ENCODE measurements around the gene CYP1B1.
"Not testable (repeated sequence)": the region's sequence is repeated elsewhere in the genome, so short reads cannot be mapped to it uniquely, and the experiment has no call there.

The CYP1B1 gene

DNA sequence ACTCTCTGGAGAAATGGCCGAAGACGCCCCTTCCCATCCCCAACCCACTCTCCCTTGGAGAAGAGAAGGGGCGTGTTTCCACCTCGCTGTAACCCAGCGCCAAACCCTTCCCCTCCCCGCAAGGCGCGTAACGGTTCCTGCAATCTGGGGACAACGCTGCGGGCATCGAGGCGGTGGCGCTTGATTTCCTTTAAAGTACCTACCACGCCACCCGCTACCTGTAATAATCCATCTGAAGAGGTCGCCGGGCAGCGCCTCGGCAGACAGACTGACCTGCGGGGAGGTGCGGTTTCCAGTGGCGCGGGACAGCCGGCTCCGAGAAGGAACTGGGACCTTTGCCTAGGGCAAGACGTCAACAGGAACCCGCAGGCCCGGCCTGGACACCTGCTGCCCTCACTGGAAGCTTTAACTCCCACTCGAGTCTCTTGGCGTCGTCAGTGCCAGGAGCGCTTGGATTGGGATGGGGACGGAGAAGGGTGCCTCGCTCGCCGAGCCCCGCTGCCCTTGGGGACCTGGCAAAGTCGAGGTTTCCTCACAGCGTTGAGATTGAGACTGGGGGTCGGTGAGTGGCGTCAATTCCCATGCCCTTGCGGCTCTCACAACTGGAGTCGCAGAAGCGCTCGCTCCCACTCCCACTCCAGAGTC, at the start of gene CYP1B1:
TSS of gene CYP1B1 (minus strand) at position 645 of the 645 bp plus-strand sequence. CDS start 763 bp downstream, outside the sequence.
- no peak for DNase-seq

DNA sequence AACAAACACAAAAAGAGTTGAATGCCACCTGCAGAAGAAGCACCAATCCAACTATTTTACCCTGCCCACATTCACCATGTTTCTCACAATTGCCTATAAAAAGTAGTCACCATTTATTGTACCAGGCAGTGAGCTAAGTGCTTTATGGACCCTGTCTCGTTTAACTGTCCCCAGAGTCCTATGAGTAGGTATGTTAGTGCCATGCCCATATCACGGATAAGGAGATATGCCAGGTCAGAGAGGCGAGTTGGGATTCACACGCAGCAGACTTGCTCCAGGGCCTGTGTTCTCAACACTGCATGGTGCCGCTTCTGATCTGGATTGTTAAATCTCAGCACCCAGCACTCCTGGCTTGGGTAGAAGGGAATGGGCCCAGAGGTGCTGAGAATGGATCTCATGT, 49.1 kb upstream of the CYP1B1 start:
- no peak for DNase-seq

DNA sequence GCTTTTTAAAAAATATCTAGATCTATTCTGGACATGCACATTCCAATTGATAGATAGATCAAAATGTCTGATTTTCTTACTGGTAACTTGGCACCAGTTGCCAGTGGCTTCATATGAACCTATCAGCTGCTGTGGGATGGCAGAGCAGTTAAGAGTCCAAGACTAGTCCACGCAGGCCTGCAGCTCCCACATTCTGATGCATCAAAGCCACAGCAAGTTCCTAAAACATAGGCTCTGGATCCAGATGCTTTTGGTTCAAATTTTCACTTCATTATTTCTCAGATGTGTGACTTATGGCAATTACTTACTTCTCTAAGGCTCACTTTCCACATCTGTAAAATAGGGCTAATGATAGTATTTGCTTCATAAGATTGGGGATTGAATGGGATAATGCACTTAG, 48.0 kb upstream of the CYP1B1 start:
- no peak for DNase-seq

DNA sequence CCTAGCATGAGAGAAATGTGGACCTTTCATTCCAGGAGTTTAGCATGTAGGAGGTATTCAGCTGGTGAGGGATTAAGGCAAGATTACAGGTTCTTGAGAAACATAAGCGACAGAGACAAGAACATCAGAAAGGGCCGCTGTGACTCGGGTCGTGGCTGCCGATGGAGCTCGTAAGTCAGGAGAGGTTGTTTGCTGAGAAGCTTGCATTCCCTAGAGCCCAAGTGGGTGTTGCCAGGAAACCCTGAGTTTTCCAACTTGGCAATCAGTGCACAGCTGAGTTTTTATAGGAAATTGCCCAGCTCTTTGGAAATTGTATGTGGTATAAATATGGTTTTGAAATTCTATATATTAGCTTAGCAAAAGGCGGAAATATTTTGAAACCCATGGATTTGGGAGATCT, 46.4 kb upstream of the CYP1B1 start:
- DNase-seq = no peak

DNA sequence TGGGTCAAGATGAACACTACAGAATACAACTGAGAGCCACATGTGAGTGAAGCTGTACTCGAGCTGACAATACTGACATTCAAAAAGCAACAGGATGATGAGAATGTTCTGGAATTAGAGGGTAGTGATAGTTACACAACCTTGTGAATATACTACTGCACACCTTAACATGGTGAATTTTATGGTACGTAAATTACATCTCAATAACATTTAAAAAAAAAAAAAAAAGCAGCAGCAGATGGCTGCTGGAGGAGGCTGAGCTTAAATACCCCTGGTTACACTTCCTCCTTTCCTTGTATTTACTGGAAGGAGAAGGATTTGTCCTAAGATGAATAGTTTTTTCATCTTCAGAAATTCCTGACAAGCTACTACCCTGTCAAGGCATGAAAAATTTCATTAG, 45.5 kb upstream of the CYP1B1 start:
- DNase-seq = no peak

DNA sequence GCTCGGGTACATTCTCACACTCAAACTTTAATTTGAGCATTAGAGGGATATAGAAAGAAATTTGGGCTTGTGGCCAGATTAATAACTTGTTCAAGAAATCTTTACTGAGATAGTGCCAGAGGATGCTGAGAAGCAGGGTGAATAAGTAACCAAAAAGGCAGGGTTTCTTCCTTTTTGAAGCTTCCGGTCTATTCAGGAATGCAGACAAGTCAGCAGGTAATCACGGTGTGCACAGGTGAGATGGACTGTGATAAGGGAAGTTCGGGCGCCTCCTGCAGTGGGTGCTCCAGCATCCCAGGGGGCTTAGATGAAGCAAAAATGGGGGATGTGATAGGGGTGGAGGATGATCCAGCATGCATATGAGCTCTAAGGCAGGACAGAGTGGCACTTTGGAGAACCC, 44.9 kb upstream of the CYP1B1 start:
- no peak for DNase-seq

DNA sequence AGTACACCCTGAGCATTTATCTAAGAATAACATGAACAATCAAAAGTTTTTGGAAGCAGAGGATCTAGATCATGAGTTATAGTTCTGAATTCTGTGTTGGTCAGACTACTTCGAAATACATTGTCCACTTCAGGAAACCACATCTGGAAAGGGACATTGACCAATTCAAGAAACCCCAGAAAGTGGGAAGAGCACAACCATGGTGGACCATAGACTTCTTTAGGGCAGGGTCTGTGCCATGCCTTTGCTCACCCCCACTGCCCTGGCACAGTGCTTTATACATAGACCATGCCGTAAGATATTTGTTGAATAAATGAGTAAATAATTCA, 44.3 kb upstream of the CYP1B1 start:
- no peak for DNase-seq

DNA sequence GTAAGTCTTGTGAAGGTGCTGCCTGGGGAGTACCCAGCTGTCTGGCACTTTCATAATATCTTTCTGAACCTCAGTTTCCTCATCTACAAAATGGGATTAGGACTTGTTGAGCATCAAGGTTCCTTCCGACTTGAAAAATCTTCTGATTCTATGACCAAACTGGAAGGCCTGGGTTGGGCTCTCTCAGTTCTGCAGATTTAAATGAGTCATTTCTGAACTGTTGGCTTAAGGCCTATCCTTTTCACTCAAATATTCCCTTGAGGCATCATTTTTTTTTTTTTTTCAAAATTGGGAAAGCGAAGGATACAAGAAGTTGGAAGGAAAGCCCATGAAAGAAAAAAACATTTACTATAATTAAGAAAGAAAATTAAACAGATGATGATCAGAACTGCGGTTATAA, 40.8 kb upstream of the CYP1B1 start:
- DNase-seq = no peak

DNA sequence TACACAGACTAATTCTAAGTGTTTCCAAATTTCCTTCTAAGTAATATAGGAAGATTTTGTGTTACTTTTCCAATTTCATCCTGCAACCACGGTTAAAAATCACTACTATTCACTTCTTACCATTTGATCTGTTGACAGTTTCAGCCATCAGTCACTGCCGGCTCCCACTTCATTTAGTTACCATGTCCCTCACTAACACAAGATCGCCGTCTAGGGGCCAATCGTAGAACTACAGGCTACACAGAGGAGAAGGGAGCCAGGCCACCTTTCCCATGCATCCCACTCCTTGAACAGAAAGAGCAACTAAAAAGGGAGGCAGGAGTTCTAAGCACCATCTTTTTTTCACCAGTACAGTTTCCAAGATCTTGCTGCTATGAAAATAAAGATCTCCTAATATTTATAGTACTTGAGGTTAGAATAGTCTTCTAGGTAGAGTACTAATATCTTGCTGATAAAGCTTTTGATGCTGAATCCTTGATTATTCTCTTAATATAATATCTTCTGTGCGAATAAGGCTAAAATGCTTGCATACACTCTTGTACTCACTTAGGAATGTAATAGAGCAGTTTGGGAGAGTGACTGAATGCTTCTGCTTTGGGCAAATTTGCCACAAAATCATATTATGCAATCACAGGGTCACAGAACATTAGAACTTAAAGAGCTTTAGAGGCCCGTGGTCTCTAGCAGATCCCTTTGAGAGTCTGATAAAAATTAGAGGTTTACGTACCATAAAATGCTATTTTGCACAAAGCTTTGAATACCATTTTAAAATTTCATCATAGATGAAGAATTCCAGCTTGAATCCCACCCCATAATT, 39.5 kb upstream of the CYP1B1 start:
- peak; percentile 71 for DNase-seq

DNA sequence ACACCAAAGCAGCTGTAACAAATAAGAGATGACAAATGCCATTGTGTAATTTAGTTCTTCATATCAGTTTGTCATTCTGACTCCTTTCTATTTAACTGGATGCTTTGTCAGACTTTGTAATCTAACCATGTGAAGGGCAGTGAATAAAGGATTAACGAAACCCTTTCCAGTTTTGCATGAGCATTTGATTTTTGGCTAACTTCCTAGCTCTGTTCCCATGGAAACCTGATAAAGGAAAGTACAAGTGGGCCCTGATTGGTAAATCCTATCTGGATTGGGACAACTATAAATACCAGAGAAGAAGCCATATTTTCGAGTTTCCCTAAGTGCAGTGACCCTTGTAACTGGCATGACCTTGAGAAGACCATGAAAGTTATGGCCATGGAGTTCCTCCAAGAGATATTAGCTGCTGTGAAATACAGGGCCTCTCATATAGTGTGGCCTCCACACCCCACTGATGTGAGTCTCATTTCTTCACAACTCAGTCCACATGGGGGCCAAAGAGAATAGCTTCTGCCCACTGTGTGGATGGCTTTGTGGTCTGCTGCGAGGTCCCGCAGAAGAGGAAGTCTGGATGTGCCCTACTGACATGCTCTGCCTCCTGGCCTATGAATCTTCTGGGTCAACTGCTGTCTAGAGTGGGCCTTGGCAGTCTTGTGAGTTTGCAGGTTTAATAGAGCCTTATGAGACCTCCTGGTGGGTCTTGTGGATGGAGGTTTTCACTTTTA, 38.2 kb upstream of the CYP1B1 start:
- DNase-seq = no peak

DNA sequence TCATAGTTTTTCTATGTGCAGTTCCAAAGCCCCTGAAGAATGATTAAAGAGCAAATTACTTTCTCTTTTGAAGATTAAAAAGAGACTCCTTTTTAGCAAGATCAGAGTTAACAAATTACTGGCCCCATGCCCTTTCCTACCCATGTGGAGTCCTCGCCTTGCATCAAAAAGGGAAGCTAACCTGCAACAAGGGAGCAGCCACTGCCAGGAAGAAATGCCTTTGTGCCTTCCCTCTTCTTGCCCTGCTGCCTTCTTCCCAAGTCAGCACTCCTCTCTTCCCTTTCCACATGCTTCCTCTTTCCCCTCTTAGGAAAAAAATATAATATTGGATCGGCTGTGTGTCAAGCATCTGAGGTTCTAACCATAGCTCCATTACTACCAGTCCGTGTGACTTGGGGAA, 37.1 kb upstream of the CYP1B1 start:
- no peak for DNase-seq

DNA sequence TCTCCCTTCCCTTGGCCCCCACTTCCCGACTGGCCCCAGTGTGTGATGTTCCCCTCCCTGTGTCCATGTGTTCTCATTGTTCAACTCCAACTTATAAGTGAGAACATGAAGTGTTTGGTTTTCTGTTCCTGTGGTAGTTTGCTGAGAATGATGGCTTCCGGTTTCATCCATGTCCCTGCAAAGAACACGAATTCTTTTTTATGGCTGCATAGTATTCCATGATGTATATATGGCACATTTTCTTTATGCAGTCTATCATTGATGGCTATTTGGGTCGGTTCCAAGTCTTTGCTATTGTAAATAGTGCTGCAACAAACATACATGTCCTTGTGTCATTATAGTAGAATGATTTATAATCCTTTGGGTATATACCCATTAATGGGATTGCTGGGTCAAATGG, 35.4 kb upstream of the CYP1B1 start:
- DNase-seq = not testable (repeated sequence)

DNA sequence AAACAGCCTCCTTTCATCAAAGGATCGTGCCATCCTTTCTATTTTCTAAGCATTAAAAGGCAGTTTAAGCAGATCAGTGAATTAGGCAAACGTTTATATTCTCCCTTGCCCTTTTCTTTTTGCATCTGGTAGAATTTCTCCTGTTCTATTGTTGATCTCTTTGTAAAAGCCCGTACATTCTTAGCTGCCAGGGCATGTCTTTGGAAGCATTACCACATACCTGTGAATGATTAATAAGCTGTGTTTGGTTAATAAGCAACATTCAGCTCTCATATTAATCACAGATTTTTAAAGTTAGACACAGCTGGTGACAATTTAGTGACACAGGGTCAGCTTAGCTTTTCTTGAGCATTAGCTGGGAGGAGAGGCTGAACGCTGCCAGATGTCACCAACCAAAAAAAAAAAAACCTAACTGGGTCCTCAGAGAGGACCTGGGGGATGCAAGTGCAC, 33.8 kb upstream of the CYP1B1 start:
- no peak for DNase-seq

DNA sequence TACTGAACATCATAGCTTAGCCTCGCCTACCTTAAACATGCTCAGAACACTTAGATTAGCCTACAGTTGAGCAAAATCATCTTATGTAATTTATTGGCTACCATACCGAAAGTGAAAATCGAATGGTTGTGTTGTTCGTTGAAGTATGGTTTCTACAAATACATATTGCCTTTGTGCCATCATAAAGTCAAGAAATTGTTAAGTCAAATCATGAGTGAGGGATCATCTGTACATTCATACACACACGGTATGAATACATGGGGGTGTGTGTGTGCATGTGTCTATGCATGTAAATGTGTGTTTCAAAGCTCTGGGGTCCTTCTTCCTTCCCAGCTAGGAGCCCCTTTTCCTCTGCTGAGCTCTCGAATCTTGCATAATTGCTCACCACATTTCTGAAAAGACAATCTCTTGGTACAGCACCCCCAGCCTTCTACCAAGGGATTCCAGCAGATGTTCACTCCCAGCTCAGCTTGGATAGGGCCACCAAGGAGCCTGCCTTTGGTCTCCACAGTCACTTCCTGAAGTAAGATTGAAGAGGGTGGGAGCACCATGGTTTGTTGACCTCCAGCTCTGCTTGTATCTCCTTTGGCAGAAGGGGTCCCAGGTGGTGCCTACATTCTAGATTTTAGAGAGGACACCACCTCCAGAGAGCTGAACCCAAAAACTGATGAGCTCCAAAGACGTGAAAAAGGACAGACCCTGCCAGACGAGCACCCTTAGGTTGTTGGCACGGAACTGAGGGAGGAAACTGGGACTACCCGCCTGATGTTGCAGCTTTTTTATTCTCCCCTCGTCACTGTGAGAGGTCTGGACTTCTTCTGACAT, 33.2 kb upstream of the CYP1B1 start:
- no peak for DNase-seq

DNA sequence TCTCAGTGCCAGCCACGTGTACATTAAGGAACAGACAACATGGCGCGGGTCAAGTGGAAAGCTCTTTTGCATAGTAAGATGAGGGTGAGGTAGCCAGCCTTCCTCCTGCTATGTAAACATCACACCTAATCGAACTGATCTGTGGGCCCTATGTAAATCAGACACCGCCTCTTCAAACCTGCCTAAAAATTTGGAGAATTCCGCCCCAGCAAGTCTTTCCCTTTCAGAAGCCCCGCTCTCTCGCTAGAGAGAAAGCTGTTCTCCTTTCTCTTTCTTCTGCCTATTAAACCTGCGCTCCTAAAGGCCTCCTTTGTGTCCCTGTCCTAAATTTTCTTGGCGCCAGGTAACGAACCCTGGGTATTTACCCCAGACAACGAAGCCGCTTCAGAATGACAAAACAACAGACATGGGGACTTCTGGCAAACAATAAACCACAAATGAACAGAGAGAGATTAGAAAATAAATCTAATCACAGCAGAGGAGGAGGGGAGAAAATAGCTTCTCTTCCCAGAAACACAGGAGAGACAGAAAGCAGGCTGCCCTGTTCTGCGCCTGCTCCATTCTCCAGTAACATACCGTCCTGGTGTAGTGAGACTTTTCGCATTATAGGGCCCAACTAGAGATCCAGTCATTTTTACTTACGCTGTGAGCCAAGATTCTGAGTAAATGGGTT, 31.9 kb upstream of the CYP1B1 start:
- DNase-seq = no peak

DNA sequence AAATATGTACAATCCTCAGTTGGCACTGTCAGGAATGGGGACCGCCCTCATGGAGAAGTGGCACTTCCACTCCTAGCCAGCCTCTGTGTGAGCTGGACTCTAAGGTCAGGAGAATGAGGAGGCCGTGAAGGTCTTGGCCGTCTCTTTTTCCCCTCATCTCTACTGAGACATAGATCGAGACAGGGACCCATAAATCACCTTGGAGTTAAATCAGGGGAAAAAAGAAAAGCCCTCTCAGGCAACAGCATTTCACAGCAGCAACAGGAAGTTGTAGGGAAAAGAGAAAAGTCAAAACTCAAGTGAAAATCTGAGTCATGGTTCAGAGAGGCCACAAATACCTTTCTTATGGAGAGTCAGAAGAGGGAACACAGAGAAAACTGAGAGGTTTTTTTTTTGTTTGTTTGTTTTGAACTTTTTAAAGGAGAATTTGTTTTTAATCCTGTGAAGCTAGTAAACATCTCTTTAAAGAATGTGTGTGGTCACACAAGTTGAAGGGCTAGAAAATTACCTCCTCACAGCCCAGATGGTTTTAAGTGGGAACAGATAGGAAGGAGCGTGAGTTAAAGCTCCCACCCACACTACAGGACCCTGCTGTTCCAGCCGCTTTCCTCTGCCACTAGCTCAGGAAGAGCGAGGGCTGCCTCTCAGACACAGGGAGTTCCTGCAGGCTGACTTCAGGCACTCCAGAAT, 30.6 kb upstream of the CYP1B1 start:
- DNase-seq = no peak

DNA sequence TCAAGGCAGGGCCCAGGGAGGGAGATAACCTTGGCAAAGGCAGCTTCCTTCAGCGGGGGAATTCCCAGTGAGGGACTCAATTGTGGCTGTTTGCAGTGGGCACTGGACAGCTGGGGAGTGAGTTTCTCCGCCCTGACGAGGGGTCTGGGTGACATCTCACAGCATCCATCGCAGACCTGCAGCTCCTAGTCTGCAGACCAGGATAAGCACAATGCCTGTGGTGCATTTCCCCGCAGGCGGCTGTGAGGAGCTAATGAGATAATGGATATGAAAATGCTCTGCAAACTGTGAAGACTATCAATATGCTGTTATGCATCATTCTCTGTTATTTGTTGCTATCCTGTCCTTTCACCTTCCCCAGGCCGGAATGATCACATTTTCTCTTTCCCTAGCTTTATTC, 30.0 kb upstream of the CYP1B1 start:
- no peak for DNase-seq

DNA sequence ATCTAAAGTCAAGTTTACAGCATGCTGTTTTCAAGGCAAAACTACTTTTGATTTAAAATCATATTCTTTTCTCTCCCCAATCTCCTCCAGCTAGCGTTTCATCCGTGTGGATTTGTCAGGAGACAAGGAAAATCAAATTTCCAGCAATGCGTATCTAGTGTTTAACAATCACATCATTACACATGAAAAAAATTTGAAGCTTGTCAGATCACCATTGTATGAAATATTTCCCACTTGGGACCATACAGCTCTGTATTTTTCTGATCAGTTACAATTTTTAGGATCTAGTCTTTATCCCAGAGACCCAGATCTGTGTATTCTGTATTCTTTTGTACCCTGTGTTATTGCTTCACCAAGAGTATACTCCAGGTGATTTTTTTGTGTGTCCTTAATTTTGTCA, 28.6 kb upstream of the CYP1B1 start:
- DNase-seq = no peak

DNA sequence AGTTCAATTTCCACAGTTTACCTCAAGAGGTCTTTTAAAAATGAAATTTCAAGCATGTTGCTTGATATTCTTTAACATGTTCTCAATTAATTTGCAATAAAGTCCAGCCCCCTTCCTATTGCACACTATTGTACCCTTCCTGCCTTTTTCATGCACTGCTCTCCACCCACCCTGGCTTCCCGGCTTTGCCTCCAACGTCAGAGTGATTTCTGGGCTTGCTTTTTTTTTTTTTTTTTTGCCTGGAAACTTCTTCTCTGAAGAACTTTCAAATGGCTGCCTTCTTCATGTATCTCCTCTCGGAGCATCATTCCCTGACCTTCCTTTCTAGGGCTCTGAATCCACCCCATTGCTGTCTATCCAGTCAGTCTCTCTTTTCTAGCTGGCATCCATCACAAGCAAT, 24.4 kb upstream of the CYP1B1 start:
- DNase-seq = no peak

DNA sequence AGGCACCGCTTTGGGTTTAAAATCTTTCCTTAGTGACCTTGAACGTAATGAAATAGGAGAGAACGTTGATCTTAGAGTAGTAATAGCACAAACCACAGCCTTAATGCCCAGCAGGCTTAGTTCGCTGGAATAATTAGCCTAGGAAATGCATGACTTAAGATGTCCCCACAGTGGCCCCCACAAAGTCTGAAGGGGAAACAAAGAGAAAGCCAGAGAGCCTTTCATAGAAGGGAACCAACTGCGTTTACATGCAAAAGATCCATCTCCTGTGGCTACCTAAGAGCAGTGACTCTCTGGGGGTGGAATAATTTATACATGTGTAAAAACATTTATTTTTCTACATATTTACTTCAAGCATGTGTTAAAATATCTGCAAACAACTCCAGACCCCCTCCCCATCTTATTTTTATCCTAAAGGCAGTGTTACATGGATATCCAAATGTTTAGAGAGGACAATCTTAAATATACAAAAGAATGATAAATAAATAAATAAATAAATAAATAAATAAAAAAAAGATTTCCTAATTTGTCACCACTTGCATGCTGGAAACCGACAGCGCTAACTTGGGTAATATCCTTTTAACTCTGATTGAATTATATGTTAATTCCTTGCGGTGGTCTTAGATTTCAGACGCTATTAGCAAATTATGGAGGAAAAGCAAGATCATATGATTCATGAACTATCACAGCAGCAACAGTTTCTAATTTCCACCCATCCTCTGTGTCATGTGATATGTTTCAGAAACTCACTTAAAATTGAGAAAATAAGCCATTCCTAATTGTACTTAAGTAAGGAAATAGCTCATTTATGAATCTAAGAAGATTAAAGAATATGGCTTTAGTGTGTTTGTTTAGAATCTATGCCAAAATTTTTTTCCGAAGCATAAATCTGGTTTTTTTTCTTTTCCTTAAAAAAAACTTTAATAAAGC, 23.4 kb upstream of the CYP1B1 start:
- no peak for DNase-seq
